ENCODE measurements around the gene FNDC3A. TPM values are rescaled to one million over a fixed set of nuclear protein-coding genes. Genes with fewer than 3 reads are reported as not detected.

FNDC3A gene
- total and polyA plus RNA-seq, 9 of the 15 experiments (the other 6 are each of a cell fraction or from before 2014, with no cell fraction given): 4.1 to 22.0 (median 13.5) TPM

GRCh38 chr13:49062297-49062896, 86.7 kb downstream of the FNDC3A start (continued):
- TF ChIP-seq E2F6 (IDR thresholded peaks at IDR 0.05; ENCODE audit: borderline replicate concordance in 1 of 2, extremely low read depth in 1 of 2, insufficient read depth in 1 of 2, insufficient read length in 1 of 2, low read depth in 1 of 2, low read length in 1 of 2, poor library complexity in 1 of 2, severe bottlenecking in 1 of 2) (no peak), THRAP3 (IDR thresholded peaks at IDR 0.05; ENCODE audit: borderline replicate concordance) (no peak), SP1 (CRISPR knock-in tag; IDR thresholded peaks at IDR 0.05) (no peak), NFE2 (IDR thresholded peaks at IDR 0.05; ENCODE audit: low read depth) (no peak), ZNF23 (CRISPR knock-in tag; IDR thresholded peaks at IDR 0.05) (no peak), GTF2A2 (tag; IDR thresholded peaks at IDR 0.05) (no peak), SMARCE1 (IDR thresholded peaks at IDR 0.05) (peak; percentile 85), HDAC6 (IDR thresholded peaks at IDR 0.05; ENCODE audit: low read depth, low read length) (no peak), MTA2 (IDR thresholded peaks at IDR 0.05; ENCODE audit: low read depth) (peak; percentile 42; the same call in 1 of the 2 replicates), WHSC1 (IDR thresholded peaks at IDR 0.05; ENCODE audit: low read length) (no peak), ESRRA (IDR thresholded peaks at IDR 0.05; ENCODE audit: borderline replicate concordance, low read depth) (0 out of 2 replicates have a peak, but pooled peaks have one; percentile 18), NR2F6 (CRISPR knock-in tag; IDR thresholded peaks at IDR 0.05) (no peak), RBM17 (IDR thresholded peaks at IDR 0.05; ENCODE audit: borderline replicate concordance, low read depth, low read length) (no peak), PRMT5 (CRISPR knock-in tag; IDR thresholded peaks at IDR 0.05) (no peak), ZNF253 (CRISPR knock-in tag; conservative IDR thresholded peaks at IDR 0.05) (no peak), HMG20B (CRISPR knock-in tag; IDR thresholded peaks at IDR 0.05) (no peak), CCNT2 (IDR thresholded peaks at IDR 0.05; ENCODE audit: borderline replicate concordance, extremely low read depth, insufficient read length, low read depth, low read length) (no peak)
- TF ChIP-seq, protein P1, sequence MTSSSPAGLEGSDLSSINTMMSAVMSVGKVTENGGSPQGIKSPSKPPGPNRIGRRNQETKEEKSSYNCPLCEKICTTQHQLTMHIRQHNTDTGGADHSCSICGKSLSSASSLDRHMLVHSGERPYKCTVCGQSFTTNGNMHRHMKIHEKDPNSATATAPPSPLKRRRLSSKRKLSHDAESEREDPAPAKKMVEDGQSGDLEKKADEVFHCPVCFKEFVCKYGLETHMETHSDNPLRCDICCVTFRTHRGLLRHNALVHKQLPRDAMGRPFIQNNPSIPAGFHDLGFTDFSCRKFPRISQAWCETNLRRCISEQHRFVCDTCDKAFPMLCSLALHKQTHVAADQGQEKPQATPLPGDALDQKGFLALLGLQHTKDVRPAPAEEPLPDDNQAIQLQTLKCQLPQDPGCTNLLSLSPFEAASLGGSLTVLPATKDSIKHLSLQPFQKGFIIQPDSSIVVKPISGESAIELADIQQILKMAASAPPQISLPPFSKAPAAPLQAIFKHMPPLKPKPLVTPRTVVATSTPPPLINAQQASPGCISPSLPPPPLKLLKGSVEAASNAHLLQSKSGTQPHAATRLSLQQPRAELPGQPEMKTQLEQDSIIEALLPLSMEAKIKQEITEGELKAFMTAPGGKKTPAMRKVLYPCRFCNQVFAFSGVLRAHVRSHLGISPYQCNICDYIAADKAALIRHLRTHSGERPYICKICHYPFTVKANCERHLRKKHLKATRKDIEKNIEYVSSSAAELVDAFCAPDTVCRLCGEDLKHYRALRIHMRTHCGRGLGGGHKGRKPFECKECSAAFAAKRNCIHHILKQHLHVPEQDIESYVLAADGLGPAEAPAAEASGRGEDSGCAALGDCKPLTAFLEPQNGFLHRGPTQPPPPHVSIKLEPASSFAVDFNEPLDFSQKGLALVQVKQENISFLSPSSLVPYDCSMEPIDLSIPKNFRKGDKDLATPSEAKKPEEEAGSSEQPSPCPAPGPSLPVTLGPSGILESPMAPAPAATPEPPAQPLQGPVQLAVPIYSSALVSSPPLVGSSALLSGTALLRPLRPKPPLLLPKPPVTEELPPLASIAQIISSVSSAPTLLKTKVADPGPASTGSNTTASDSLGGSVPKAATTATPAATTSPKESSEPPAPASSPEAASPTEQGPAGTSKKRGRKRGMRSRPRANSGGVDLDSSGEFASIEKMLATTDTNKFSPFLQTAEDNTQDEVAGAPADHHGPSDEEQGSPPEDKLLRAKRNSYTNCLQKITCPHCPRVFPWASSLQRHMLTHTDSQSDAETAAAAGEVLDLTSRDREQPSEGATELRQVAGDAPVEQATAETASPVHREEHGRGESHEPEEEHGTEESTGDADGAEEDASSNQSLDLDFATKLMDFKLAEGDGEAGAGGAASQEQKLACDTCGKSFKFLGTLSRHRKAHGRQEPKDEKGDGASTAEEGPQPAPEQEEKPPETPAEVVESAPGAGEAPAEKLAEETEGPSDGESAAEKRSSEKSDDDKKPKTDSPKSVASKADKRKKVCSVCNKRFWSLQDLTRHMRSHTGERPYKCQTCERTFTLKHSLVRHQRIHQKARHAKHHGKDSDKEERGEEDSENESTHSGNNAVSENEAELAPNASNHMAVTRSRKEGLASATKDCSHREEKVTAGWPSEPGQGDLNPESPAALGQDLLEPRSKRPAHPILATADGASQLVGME (CRISPR knock-in tag; IDR thresholded peaks at IDR 0.05): no peak
- TF ChIP-seq, protein P2, sequence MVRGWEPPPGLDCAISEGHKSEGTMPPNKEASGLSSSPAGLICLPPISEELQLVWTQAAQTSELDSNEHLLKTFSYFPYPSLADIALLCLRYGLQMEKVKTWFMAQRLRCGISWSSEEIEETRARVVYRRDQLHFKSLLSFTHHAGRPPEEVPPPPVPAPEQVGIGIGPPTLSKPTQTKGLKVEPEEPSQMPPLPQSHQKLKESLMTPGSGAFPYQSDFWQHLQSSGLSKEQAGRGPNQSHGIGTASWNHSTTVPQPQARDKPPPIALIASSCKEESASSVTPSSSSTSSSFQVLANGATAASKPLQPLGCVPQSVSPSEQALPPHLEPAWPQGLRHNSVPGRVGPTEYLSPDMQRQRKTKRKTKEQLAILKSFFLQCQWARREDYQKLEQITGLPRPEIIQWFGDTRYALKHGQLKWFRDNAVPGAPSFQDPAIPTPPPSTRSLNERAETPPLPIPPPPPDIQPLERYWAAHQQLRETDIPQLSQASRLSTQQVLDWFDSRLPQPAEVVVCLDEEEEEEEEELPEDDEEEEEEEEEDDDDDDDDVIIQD (CRISPR knock-in tag; IDR thresholded peaks at IDR 0.05): no peak
- TF ChIP-seq, protein P3, sequence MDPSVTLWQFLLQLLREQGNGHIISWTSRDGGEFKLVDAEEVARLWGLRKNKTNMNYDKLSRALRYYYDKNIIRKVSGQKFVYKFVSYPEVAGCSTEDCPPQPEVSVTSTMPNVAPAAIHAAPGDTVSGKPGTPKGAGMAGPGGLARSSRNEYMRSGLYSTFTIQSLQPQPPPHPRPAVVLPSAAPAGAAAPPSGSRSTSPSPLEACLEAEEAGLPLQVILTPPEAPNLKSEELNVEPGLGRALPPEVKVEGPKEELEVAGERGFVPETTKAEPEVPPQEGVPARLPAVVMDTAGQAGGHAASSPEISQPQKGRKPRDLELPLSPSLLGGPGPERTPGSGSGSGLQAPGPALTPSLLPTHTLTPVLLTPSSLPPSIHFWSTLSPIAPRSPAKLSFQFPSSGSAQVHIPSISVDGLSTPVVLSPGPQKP (CRISPR knock-in tag; IDR thresholded peaks at IDR 0.05): no peak
